ENCODE measurements around the gene PUS3.

The PUS3 gene

DNA sequence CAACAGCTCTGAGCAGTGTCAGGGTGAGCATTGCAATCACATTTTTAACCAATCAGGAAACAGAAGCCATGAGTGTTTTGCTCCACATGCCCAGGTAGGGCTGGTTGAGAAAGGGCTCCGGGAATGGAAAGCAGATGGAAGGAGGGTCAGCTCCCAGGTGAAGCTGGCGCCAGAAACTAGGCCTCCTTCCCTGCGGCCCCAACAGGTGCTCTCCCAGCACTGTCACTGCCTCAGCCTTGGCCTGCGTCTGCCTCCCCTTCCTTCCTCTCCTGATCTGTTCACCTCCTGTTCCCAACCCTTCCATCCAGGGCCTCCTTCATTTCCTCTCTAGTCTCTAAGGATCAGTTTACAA, 38.2 kb upstream of the PUS3 start:
- H3K4me3 ChIP-seq (ENCODE audit: insufficient read depth, low read length, poor library complexity, severe bottlenecking), result no peak overlapping the region
- no peaks in the 10 kb centered on the region for H3K36me3 ChIP-seq (ENCODE audit: low read length)
- no peaks in the 10 kb centered on the region for H3F3A ChIP-seq (ENCODE audit: insufficient read depth)
- no peaks in the 10 kb centered on the region for H3K79me2 ChIP-seq (ENCODE audit: insufficient read depth, low read length)
- no peaks in the 10 kb centered on the region for H4K20me1 ChIP-seq (ENCODE audit: low read depth, low read length)
- no peak overlapping the region for H2AFZ ChIP-seq (ENCODE audit: low read depth, low read length, severe bottlenecking)
- no peak for TF ChIP-seq EZH2phosphoT487 (conservative IDR thresholded peaks at IDR 0.05; ENCODE audit: low read length)
- TF ChIP-seq, protein P1, sequence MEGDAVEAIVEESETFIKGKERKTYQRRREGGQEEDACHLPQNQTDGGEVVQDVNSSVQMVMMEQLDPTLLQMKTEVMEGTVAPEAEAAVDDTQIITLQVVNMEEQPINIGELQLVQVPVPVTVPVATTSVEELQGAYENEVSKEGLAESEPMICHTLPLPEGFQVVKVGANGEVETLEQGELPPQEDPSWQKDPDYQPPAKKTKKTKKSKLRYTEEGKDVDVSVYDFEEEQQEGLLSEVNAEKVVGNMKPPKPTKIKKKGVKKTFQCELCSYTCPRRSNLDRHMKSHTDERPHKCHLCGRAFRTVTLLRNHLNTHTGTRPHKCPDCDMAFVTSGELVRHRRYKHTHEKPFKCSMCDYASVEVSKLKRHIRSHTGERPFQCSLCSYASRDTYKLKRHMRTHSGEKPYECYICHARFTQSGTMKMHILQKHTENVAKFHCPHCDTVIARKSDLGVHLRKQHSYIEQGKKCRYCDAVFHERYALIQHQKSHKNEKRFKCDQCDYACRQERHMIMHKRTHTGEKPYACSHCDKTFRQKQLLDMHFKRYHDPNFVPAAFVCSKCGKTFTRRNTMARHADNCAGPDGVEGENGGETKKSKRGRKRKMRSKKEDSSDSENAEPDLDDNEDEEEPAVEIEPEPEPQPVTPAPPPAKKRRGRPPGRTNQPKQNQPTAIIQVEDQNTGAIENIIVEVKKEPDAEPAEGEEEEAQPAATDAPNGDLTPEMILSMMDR (IDR thresholded peaks at IDR 0.05; ENCODE audit: insufficient read depth, low read length, poor library complexity, severe bottlenecking), result no peak
- H3K27me3 ChIP-seq (ENCODE audit: low read length), result no peaks in the 10 kb centered on the region
- H3K9me2 ChIP-seq (replicated peaks; ENCODE audit: insufficient read depth, low read length), result no peaks in the 10 kb centered on the region
- H3K4me2 ChIP-seq (ENCODE audit: low read depth, low read length, poor library complexity, severe bottlenecking), result no peak overlapping the region
- H3K9me3 ChIP-seq (ENCODE audit: insufficient read depth, low read length), result no peaks in the 10 kb centered on the region
- no peak overlapping the region for H3K9ac ChIP-seq (ENCODE audit: low read length)
- H3K27ac ChIP-seq (ENCODE audit: low read depth, low read length), result no peak overlapping the region

DNA sequence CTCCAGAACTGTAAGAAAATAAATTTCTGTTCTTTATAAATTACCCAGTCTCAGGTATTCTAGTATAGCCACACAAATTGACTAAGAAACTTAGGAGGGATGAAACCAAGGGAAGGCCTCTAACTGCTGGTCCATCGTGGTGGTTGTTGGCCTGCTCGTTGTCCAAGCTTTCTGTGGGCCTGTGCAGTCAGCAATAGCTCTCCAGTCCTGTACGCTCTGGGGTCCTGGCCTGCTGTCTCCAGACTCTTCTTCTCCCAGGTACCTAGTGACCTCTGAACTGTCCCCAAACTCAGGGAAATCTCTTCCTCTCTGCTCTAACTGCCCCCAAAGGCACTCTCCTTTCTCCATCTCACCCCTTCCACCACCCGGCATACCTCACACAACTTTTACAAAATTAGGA, 37.1 kb upstream of the PUS3 start:
- Histone ChIP-seq H3K27ac (ENCODE audit: low read depth, low read length) (no peak overlapping the region), H3K9me3 (ENCODE audit: insufficient read depth, low read length) (no peaks in the 10 kb centered on the region), H3K36me3 (ENCODE audit: low read length) (no peaks in the 10 kb centered on the region), H3K4me3 (ENCODE audit: insufficient read depth, low read length, poor library complexity, severe bottlenecking) (no peak overlapping the region), H3K27me3 (ENCODE audit: low read length) (no peaks in the 10 kb centered on the region), H3K79me2 (ENCODE audit: insufficient read depth, low read length) (no peaks in the 10 kb centered on the region), H3K4me2 (ENCODE audit: low read depth, low read length, poor library complexity, severe bottlenecking) (no peak overlapping the region), H2AFZ (ENCODE audit: low read depth, low read length, severe bottlenecking) (no peak overlapping the region), H3F3A (ENCODE audit: insufficient read depth) (no peaks in the 10 kb centered on the region), H3K9me2 (replicated peaks; ENCODE audit: insufficient read depth, low read length) (no peaks in the 10 kb centered on the region), H4K20me1 (ENCODE audit: low read depth, low read length) (no peaks in the 10 kb centered on the region), H3K9ac (ENCODE audit: low read length) (no peak overlapping the region)
- TF ChIP-seq, protein P1 (IDR thresholded peaks at IDR 0.05; ENCODE audit: insufficient read depth, low read length, poor library complexity, severe bottlenecking), result no peak
- no peak for TF ChIP-seq EZH2phosphoT487 (conservative IDR thresholded peaks at IDR 0.05; ENCODE audit: low read length)

DNA sequence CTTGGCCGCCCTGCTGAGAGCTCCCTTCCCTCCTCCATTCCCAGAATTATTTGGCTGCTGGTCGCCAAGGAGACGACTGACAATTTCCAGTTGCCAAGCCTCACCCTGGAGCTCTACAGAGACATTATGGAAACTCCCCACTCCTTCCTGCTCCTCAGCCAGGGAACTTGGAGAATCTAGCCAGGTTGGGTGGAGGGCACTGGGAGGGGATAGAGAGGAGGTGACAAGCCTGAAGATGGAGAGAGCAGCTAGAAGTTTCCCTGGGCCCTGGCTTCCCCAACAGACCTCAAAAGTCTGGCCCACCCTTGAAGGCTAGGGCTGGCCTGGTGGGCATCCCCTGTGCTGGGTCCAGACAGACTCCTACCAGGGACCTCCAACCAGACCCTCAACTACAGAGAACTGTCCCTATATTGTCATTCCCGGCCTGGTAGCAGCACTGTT, 36.1 kb upstream of the PUS3 start:
- no peak overlapping the region for H3K9ac ChIP-seq (ENCODE audit: low read length)
- no peak overlapping the region for H3K27ac ChIP-seq (ENCODE audit: low read depth, low read length)
- H3K4me2 ChIP-seq (ENCODE audit: low read depth, low read length, poor library complexity, severe bottlenecking), result no peak overlapping the region
- no peaks in the 10 kb centered on the region for H3K27me3 ChIP-seq (ENCODE audit: low read length)
- H3K9me2 ChIP-seq (replicated peaks; ENCODE audit: insufficient read depth, low read length), result no peaks in the 10 kb centered on the region
- TF ChIP-seq, protein P1 (IDR thresholded peaks at IDR 0.05; ENCODE audit: insufficient read depth, low read length, poor library complexity, severe bottlenecking), result no peak
- TF ChIP-seq EZH2phosphoT487 (conservative IDR thresholded peaks at IDR 0.05; ENCODE audit: low read length), result no peak
- no peak overlapping the region for H2AFZ ChIP-seq (ENCODE audit: low read depth, low read length, severe bottlenecking)
- H4K20me1 ChIP-seq (ENCODE audit: low read depth, low read length), result no peaks in the 10 kb centered on the region
- no peak overlapping the region for H3K4me3 ChIP-seq (ENCODE audit: insufficient read depth, low read length, poor library complexity, severe bottlenecking)
- H3K9me3 ChIP-seq (ENCODE audit: insufficient read depth, low read length), result no peaks in the 10 kb centered on the region
- no peaks in the 10 kb centered on the region for H3K79me2 ChIP-seq (ENCODE audit: insufficient read depth, low read length)
- no peaks in the 10 kb centered on the region for H3F3A ChIP-seq (ENCODE audit: insufficient read depth)
- no peaks in the 10 kb centered on the region for H3K36me3 ChIP-seq (ENCODE audit: low read length)

DNA sequence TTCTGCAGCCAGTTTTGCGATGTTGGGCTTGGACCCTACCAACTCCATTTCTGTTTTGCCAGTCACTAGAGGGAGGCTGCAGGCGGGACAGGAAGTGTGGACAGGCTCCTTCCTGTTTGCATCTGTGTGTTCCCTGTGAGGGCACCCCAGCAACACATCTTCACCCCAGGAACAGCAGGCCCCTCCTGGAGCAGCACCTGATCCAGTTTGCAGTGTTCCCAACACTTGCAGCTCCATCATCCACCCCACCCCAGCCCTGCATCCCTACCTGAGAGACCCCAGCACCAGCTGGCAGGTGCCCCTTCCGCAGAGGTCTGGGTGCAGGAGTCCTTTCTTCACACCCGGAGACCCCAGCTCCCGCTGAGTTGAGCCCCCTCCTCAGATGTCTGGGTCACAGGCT, 35.4 kb upstream of the PUS3 start:
- Histone ChIP-seq H3K9me2 (replicated peaks; ENCODE audit: insufficient read depth, low read length) (no peaks in the 10 kb centered on the region), H3K4me2 (ENCODE audit: low read depth, low read length, poor library complexity, severe bottlenecking) (no peak overlapping the region), H3K27me3 (ENCODE audit: low read length) (no peaks in the 10 kb centered on the region), H4K20me1 (ENCODE audit: low read depth, low read length) (no peaks in the 10 kb centered on the region), H3K9ac (ENCODE audit: low read length) (no peak overlapping the region), H3K4me3 (ENCODE audit: insufficient read depth, low read length, poor library complexity, severe bottlenecking) (no peak overlapping the region), H3F3A (ENCODE audit: insufficient read depth) (no peaks in the 10 kb centered on the region), H3K79me2 (ENCODE audit: insufficient read depth, low read length) (no peaks in the 10 kb centered on the region), H3K27ac (ENCODE audit: low read depth, low read length) (no peak overlapping the region), H3K9me3 (ENCODE audit: insufficient read depth, low read length) (no peaks in the 10 kb centered on the region), H3K36me3 (ENCODE audit: low read length) (no peaks in the 10 kb centered on the region), H2AFZ (ENCODE audit: low read depth, low read length, severe bottlenecking) (no peak overlapping the region)
- no peak for TF ChIP-seq EZH2phosphoT487 (conservative IDR thresholded peaks at IDR 0.05; ENCODE audit: low read length)
